Breast epithelium (tissue), 3 donors: Measurements from ENCODE around the gene FCHSD2.

Source experiments
- CTCF ChIP-seq, 3 donors: fragments of 450-650 bp; IDR thresholded peaks; one replicate each; pipeline ENCODE4 v1.5.1; 2016 to 2017; ENCODE audit warnings: antibody characterized with exemption in 3 of 3, mild to moderate bottlenecking in 3 of 3, moderate library complexity in 3 of 3
- POLR2A ChIP-seq: fragments of 450-650 bp; IDR thresholded peaks from one replicate; pipeline ENCODE4 v1.6.1; 2016; ENCODE audit warnings: antibody characterized with exemption, mild to moderate bottlenecking, moderate library complexity
- POLR2AphosphoS5 ChIP-seq, 3 donors: sonication (generic); formaldehyde crosslinking; IDR thresholded peaks; one replicate each; pipeline ENCODE4 v1.6.1; 2017; ENCODE audit warnings: antibody characterized with exemption in 3 of 3

GRCh38 chr11:72834905-72835304 lies 307.2 kb downstream of the FCHSD2 start:
- TF ChIP-seq CTCF (IDR thresholded peaks at IDR 0.05) = no peak
- TF ChIP-seq POLR2A = no peak
- TF ChIP-seq POLR2AphosphoS5 (IDR thresholded peaks at IDR 0.05) = peak in 1 of 3 donors; percentile 17
